GM20000 (cell line): ENCODE data around the gene FGF12.
"Not testable (repeated sequence)": the region's sequence is repeated elsewhere in the genome, so short reads cannot be mapped to it uniquely, and the experiment has no call there.

ENCODE experiments used
- DNase-seq: peaks from one replicate; pipeline ENCODE4 v3.0.0; 2012; ENCODE audit warnings: low spot score
- TF ChIP-seq, protein P1 (sequence below): IDR thresholded peaks from 2 replicates; pipeline ENCODE4 v1.5.1; 2012; ENCODE audit warnings: mild to moderate bottlenecking, control low read depth; ENCODE audit errors: extremely low read depth, missing control alignments

The FGF12 gene

DNA sequence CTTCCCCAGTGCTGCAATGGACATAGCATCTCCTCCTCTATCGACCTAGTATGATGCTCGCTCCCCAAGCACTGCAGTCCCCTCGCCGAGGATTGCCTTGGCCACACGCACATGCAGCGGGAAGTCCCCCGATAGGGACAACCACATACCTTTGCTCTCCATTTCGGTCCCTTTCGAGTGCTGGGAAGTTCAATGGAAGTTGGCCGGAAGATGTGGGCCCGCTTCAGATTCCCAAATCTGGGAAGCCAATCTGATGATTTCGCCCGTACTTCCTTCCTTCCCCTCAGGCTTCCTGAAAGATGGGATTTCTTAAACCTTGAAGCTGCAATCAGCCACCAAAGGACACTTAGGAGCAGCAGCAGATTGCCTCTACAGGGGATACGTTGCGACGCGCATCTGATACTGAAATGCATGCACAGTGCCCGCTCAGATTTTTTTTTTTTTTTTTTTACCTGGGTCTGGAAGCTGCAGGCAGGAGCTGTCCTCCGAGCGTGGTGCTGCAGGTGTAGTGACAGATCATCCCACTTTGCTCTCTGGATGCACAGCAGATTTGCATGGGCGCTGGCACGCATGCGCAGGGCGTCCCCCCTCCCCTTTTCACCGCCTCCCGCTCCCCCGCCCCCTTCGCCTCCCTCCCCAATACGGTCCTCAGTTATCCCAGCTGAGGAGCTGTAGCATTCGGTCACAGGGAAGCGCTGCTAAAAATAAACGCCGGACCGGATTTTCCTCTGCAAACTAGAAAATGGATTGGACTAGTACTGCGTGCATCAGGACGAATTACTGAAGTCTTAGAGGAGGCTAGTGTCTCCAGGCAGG, at the start of gene FGF12:
TSS of gene FGF12 (minus strand) at position 510 of the 816 bp plus-strand sequence.
- peak; percentile 26 for DNase-seq
- TF ChIP-seq, protein P1, sequence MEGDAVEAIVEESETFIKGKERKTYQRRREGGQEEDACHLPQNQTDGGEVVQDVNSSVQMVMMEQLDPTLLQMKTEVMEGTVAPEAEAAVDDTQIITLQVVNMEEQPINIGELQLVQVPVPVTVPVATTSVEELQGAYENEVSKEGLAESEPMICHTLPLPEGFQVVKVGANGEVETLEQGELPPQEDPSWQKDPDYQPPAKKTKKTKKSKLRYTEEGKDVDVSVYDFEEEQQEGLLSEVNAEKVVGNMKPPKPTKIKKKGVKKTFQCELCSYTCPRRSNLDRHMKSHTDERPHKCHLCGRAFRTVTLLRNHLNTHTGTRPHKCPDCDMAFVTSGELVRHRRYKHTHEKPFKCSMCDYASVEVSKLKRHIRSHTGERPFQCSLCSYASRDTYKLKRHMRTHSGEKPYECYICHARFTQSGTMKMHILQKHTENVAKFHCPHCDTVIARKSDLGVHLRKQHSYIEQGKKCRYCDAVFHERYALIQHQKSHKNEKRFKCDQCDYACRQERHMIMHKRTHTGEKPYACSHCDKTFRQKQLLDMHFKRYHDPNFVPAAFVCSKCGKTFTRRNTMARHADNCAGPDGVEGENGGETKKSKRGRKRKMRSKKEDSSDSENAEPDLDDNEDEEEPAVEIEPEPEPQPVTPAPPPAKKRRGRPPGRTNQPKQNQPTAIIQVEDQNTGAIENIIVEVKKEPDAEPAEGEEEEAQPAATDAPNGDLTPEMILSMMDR = no peak

DNA sequence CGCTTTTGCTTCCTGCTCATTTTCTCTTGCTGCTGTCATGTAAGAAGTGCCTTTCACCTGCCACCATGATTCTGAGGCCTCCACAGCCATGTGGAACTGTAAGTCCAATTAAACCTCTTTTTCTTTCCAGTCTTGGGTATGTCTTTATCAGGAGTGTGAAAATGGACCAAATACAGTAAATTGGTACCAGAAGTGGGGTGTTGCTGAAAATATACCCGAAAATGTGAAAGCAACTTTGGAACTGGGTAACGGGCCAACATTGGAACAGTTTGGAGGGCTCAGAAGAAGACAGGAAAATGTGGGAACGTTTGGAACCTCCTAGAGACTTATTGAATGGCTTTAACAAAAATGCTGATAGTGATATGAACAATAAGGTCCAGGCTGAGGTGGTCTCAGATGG, 47.0 kb upstream of the FGF12 start:
- not testable (repeated sequence) for DNase-seq

DNA sequence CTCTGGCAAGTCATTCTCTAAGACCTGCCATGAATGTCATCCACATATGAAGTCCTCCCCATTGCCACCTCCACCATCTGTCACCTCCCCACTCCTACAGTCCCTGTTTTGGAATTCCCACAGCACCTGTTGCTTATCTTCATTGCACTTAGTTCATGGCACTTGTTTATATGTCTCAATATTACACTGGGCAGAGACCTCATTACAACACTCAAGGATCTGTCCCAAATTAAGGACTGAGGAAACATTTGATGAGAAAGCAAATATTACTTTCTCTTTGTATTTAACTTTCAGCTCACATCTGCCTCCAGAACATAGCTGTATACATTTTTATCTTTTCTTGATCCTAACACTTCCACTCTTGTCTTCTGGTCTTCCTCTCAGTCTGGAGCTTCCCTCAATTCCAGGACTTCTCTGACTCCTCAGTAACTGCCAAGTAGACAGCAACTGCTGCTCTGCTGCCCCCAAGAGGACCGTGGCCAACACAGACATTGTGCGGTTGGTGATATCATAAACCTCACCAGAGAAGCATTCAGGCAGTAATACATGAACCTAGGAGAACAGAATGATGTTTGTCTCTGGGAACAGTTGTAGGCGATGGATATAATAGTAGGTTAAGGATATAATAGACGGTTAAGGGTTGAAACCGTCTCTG, 45.0 kb upstream of the FGF12 start:
- no peak for DNase-seq

DNA sequence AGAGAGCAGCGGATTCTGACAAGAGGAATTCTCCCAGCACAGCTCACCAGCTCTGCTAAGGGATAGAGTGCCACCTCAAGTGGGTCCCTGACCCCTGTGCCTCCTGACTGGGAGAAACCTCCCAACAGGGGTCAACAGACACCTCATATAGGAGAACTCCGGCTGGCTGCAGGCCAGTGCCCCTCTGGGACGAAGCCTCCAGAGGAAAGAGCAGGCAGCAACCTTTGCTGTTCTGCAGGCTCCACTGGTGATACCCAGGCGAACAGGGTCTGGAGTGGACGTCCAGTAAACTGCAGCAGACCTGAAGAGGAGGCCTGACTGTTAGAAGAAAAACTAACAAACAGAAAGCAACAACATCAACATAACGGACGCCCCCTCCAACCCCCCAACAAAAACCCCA, 31.3 kb upstream of the FGF12 start:
- TF ChIP-seq, protein P1 = no peak
- DNase-seq = no peak

More for the DNA sequence above, 45.0 kb upstream of the FGF12 start:
- TF ChIP-seq, protein P1 = no peak

DNA sequence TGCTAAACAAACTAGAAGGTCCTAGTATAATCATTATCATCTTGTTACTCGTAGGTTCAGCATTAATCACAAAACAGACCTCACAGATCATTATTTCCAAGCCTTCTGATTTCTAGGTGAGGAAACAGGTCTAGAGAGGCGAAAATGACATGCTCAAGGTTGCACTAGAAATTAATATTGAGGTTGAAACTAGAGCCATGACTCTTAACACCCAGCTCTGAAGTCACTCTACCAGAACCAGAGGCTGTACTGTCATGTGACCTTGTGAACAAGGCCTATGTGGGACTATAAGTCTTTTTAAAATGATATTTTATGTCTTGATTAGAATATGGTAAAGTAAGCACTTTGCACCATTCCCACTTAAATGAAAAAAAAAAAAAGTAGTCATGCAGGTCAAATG, 23.8 kb upstream of the FGF12 start:
- TF ChIP-seq, protein P1 = no peak
- no peak for DNase-seq

DNA sequence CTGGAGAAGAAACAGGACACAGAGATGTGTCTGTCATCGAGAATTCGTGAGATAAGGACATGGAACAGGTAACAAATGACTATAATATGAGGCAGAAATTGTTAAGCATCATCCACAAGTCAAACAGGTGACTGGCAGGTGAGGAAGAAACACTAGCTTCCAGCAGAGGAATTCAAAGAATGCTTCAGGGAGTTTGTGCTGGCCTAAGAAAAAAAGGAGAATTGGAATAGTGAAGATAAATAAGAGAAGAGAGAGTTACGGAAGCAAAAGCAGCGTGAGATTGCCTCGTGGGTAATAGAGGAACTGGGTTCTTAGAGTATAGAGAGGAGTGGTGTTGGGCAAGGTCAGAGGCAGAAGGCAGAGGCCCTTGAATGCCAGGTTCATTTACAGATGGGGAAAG, 22.9 kb upstream of the FGF12 start:
- no peak for DNase-seq
- TF ChIP-seq, protein P1 = no peak

DNA sequence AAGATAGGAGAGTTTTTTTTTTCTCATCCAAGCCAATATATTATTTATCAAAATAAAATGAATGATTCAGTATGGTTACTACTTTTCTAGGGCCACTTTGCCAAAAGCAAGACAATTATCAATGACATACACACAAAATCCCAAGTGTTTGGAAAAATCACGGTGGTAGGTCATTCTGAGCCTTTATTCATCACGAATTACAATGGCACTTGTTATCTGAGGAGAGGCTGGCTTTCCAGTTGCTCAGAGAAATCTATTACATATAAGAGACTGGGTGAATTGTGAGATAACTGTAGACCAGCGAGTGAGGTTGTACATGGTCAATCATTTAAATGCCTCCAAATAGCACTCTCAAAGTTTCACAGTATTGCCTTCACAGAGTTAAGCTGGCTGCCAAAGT, 20.4 kb upstream of the FGF12 start:
- TF ChIP-seq, protein P1 = no peak
- DNase-seq = no peak
